ENCODE data around the gene UBE2D3. TPM values are rescaled to one million over a fixed set of nuclear protein-coding genes. Genes with fewer than 3 reads are reported as not detected.

The UBE2D3 gene
- total and polyA plus RNA-seq, 2 of the 4 experiments (the other 2 are of a cell fraction): 233 to 387 TPM

GRCh38 chr4:102760645-102761295, 66.6 kb downstream of the UBE2D3 start, which contains the start of gene MANBA:
TSS of gene MANBA (minus strand) at chr4:102760968. CDS start at chr4:102760894, 74 bp downstream.
- ChIA-PET POLR2A (ENCODE audit: unreplicated experiment) (interaction anchor here (0.6 to 0.8 kb wide), 4 partner anchors 43 to 393 kb away, joined by 3 to 16 read pairs (median 4); no protein-coding TSS in a partner anchor), CTCF (interaction anchor here (0.6 to 1.1 kb wide), 2 partner anchors 11 to 140 kb away, joined by 4 to 9 read pairs; no protein-coding TSS in a partner anchor)
- peak within 1 kb of the TSS; percentile 65 for H4K5ac ChIP-seq (ENCODE audit: low read depth, low read length)
- peaks cover 7% of the 10 kb centered on the region; the same call in 1 of the 2 replicates for H3K9me1 ChIP-seq (ENCODE audit: insufficient read depth, low read length)
- H3K4me2 ChIP-seq (ENCODE audit: low read depth, low read length): peak within 1 kb of the TSS; percentile 91
- peaks cover 16 to 40% of the 10 kb centered on the region in 2 experiments; a peak in 3 of 4 replicates for H3K79me1 ChIP-seq (ENCODE audit: low read depth in 1 of 2, low read length in 2 of 2)
- dilution Hi-C loops (cut with HindIII; ENCODE audit: low sequenced_read_pairs, unreplicated experiment): no loop called here
- peak within 1 kb of the TSS; percentile 67 for H3K27ac ChIP-seq (ENCODE audit: insufficient read depth, low read length)
- H2AFZ ChIP-seq (replicated peaks; ENCODE audit: low read length, poor library complexity): peak within 1 kb of the TSS; percentile 99
- H2AK9ac ChIP-seq (replicated peaks; ENCODE audit: low read depth, low read length, poor library complexity): peak within 1 kb of the TSS; percentile 89
- in situ Hi-C loops (cut with MboI; ENCODE audit: low sequenced_read_pairs): no loop called here
- peak within 1 kb of the TSS; percentile 55; the same call in 1 of the 3 replicates for H2BK15ac ChIP-seq (ENCODE audit: low read depth, low read length)
- BruUV-seq (replicated peaks): no TSS peak
- peak within 1 kb of the TSS; percentile 72 for H3K14ac ChIP-seq (replicated peaks; ENCODE audit: low read depth, low read length)
- H4K91ac ChIP-seq (ENCODE audit: insufficient read depth, low read depth, low read length): peak within 1 kb of the TSS; percentile 67
- peak within 1 kb of the TSS; percentile 78 for H3K23ac ChIP-seq (ENCODE audit: low read depth, low read length)
- H2BK20ac ChIP-seq (ENCODE audit: low read depth, low read length): peak within 1 kb of the TSS; percentile 15; the same call in 1 of the 2 replicates
- ATAC-seq (ENCODE audit: low read depth): peak; percentile 98
- peak within 1 kb of the TSS; percentile 55; the same call in 1 of the 2 replicates for H2AK5ac ChIP-seq (ENCODE audit: low read depth, low read length)
- H3K9me3 ChIP-seq (ENCODE audit: control insufficient read depth, insufficient read depth, low read length): no peaks in the 10 kb centered on the region
- H4K20me1 ChIP-seq (ENCODE audit: insufficient read depth, low read length): 0 out of 2 replicates have a peak, but pooled peaks cover 4% of the 10 kb centered on the region
- H3K18ac ChIP-seq (ENCODE audit: low read depth, low read length): peak within 1 kb of the TSS; percentile 69
- intact Hi-C loops (cut with micrococcal nuclease): loop anchor here (2.0 to 5.0 kb wide), 4 partner anchors 56 to 247 kb away; no protein-coding TSS in a partner anchor
- H4K8ac ChIP-seq (ENCODE audit: low read depth in 2 of 2, low read length in 2 of 2): peak within 1 kb of the TSS; percentile 30 to 84; a peak in 3 of 4 replicates
- peak within 1 kb of the TSS; percentile 93 for H3K4me3 ChIP-seq (ENCODE audit: insufficient read depth, low read depth, low read length)
- DNase-seq: peak; percentile 69
- peak within 1 kb of the TSS; percentile 53 for H2BK120ac ChIP-seq (ENCODE audit: low read depth, low read length)
- H3K4ac ChIP-seq (ENCODE audit: low read depth, low read length): peak within 1 kb of the TSS; percentile 77
- H2BK5ac ChIP-seq (ENCODE audit: low read depth, low read length, poor library complexity, severe bottlenecking): peak within 1 kb of the TSS; percentile 77
- peak within 1 kb of the TSS; percentile 36 for H3K56ac ChIP-seq (ENCODE audit: extremely low read depth, insufficient read depth, low read length)
- peaks cover 5% of the 10 kb centered on the region for H3K4me1 ChIP-seq (ENCODE audit: control insufficient read depth, insufficient read depth, low read length)
- no peaks in the 10 kb centered on the region for H3K27me3 ChIP-seq (ENCODE audit: control insufficient read depth, insufficient read depth, low read length)
- 0% methylated on average over 36 of the region's 60 CpGs; no CpG with 5 or more reads in 1 of the 2 experiments for WGBS, 2 experiments (ENCODE audit: extremely low coverage in 2 of 2, insufficient read length in 1 of 2)
- H3K9ac ChIP-seq (ENCODE audit: low read depth, low read length): peak within 1 kb of the TSS; percentile 76
- H3K36me3 ChIP-seq (ENCODE audit: control insufficient read depth, insufficient read depth, low read length): no peaks in the 10 kb centered on the region
- TF ChIP-seq CEBPB (IDR thresholded peaks at IDR 0.05; ENCODE audit: low read depth, low read length): no peak
- no peak for TF ChIP-seq MAFK (IDR thresholded peaks at IDR 0.05; ENCODE audit: low read depth, low read length)
- no peak for TF ChIP-seq SMC3 (IDR thresholded peaks at IDR 0.05; ENCODE audit: low read depth, low read length)
- peak; percentile 58; the same call in 1 of the 2 replicates for TF ChIP-seq POLR2A (IDR thresholded peaks at IDR 0.05; ENCODE audit: low read depth, low read length)
- no peak for TF ChIP-seq RAD21 (IDR thresholded peaks at IDR 0.05; ENCODE audit: low read length)
- TF ChIP-seq MXI1 (IDR thresholded peaks at IDR 0.05; ENCODE audit: borderline replicate concordance, low read depth, low read length): peak; percentile 49; the same call in 1 of the 2 replicates
- TF ChIP-seq RCOR1 (IDR thresholded peaks at IDR 0.05; ENCODE audit: insufficient replicate concordance, low read length): no peak
- peak; percentile 42; the same call in 1 of the 2 replicates for TF ChIP-seq MAZ (IDR thresholded peaks at IDR 0.05; ENCODE audit: borderline replicate concordance, low read depth, low read length)
- TF ChIP-seq CTCF (conservative IDR thresholded peaks at IDR 0.05; ENCODE audit: low read depth, low read length): no peak
- TF ChIP-seq FOS (IDR thresholded peaks at IDR 0.05; ENCODE audit: low read depth, low read length): no peak
- TF ChIP-seq RFX5 (IDR thresholded peaks at IDR 0.05; ENCODE audit: low read depth, low read length): no peak
- no peak for TF ChIP-seq NFE2L2 (IDR thresholded peaks at IDR 0.05; ENCODE audit: low read depth, low read length)
- peak; percentile 28; the same call in 1 of the 2 replicates for TF ChIP-seq BHLHE40 (IDR thresholded peaks at IDR 0.05; ENCODE audit: low read depth, low read length)
- no peak for TF ChIP-seq CHD1 (IDR thresholded peaks at IDR 0.05; ENCODE audit: low read depth, low read length)
- TF ChIP-seq ELK1 (IDR thresholded peaks at IDR 0.05; ENCODE audit: borderline replicate concordance, low read depth, low read length): no peak

All from IMR-90 (cell line).